A673 (cell line): ENCODE measurements around the gene CFAP46. TPM values are rescaled to one million over a fixed set of nuclear protein-coding genes. Genes with fewer than 3 reads are reported as not detected.

Experiments used
- BruUV-seq: library from RNA; stranded (reverse); fragments of 400-500 nt; replicated peaks from 2 replicates; lab custom pipeline; 2021; lab: Mats Ljungman, UMichigan
- CTCF ChIA-PET: fragments of 300-600 bp; sonication (Branson Sonifier 250); formaldehyde crosslinking; loops from one replicate; lab custom pipeline; 2022; ENCODE audit warnings: antibody characterized with exemption; lab: Charles Lee
- POLR2A ChIA-PET: fragments of 300-600 bp; sonication (Branson Sonifier 250); formaldehyde crosslinking; loops from one replicate; lab custom pipeline; 2022; ENCODE audit warnings: antibody characterized with exemption; ENCODE audit not compliant: low non-redundant PET; lab: Charles Lee
- DNase-seq: peaks from one replicate; pipeline ENCODE4 v3.0.0-alpha.2; 2015; ENCODE audit warnings: low spot score
- H3K27ac ChIP-seq: fragments of 200-600 bp; sonication (generic); 2 replicates; pipeline ENCODE4 v1.5.1; 2016; ENCODE audit warnings: mixed run types, low read depth, mild to moderate bottlenecking, mixed read lengths, antibody characterized with exemption, low read length; ENCODE audit not compliant: poor library complexity, severe bottlenecking
- H3K27me3 ChIP-seq: fragments of 200-600 bp; sonication (generic); replicated peaks from 2 replicates; pipeline ENCODE4 v1.6.1; 2017; ENCODE audit warnings: mixed run types, low read depth, mild to moderate bottlenecking, mixed read lengths, antibody characterized with exemption, low read length; ENCODE audit not compliant: insufficient read depth, poor library complexity
- H3K36me3 ChIP-seq: fragments of 200-600 bp; sonication (generic); 2 replicates; pipeline ENCODE4 v1.6.1; 2016; ENCODE audit warnings: mixed run types, mild to moderate bottlenecking, mixed read lengths, antibody characterized with exemption, low read length; ENCODE audit not compliant: insufficient read depth, poor library complexity, severe bottlenecking
- H3K4me1 ChIP-seq: fragments of 200-600 bp; sonication (generic); 2 replicates; pipeline ENCODE4 v1.6.1; 2017; ENCODE audit warnings: mixed run types, mild to moderate bottlenecking, mixed read lengths, antibody characterized with exemption, low read length; ENCODE audit not compliant: insufficient read depth, poor library complexity, severe bottlenecking
- H3K4me3 ChIP-seq: fragments of 200-600 bp; sonication (generic); 2 replicates; pipeline ENCODE4 v1.5.1; 2016; ENCODE audit warnings: low read depth, mixed run types, mild to moderate bottlenecking, mixed read lengths, low read length; ENCODE audit not compliant: poor library complexity, severe bottlenecking
- H3K9me3 ChIP-seq: fragments of 200-600 bp; sonication (generic); 2 replicates; pipeline ENCODE4 v1.6.1; 2016; ENCODE audit warnings: mixed run types, low read depth, mild to moderate bottlenecking, mixed read lengths, antibody characterized with exemption, low read length; ENCODE audit not compliant: poor library complexity, severe bottlenecking
- EZH2 ChIP-seq: fragments of 200-600 bp; sonication (generic); IDR thresholded peaks from 2 replicates; pipeline ENCODE4 v1.6.1; 2017; ENCODE audit warnings: borderline replicate concordance, low read depth, mild to moderate bottlenecking, mixed read lengths, antibody characterized with exemption, low read length; ENCODE audit not compliant: poor library complexity, severe bottlenecking
- intact Hi-C: fragments of 100-400 bp; cut with micrococcal nuclease; formaldehyde crosslinking; loops from one replicate; pipeline ENCODE4 v1.10.0; 2022; ENCODE audit not compliant: unreplicated experiment
- total RNA-seq: library from RNA; stranded (reverse); gene quantifications from 2 replicates; pipeline ENCODE4 v1.2.3, GENCODE V29; 2021
- TF ChIP-seq, protein P1 (sequence below): fragments of 300-800, 200-600 bp; sonication (generic); conservative IDR thresholded peaks from 2 replicates; pipeline ENCODE4 v1.5.1; 2017; ENCODE audit warnings: low read depth, mild to moderate bottlenecking, antibody characterized with exemption, low read length, moderate library complexity, mixed read lengths

CFAP46 gene
- total RNA-seq, 1 experiment from 2014 or later = 1.9 TPM

DNA sequence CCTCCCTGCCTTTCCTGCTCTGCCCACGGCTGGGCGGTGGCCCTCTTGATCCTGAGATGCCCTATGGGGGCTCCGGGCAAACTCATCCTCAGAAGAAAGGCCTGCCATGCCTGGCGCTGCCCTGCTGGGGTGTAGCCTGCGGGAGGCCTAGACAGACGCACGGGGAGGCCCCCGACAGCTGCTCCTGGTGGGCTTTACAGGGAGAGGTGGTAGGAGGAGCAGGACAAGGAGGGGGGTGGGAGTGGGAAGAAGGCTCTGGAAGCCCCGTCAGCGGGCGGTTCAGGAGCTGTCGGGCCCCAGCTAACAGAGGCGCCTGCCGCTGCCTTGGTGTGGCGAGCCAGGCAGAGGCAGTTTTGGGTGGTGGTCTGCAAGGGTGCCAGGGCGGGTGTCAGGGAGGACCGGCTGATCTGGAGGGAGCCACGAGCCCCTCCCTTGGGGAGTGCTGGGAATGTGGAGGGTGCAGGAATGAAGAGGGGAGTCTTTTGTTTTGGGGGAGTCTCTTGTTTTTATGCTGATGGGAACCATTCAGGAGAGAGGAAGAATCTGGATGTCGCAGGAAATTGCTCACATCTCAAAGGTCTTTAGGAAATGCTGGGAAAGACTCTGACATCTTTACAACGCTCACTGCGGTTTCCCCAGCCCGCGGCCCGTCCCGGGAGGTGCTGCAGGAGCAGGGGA, 63.5 kb downstream of the CFAP46 start:
- peaks cover 57% of the 10 kb centered on the region for H3K27me3 ChIP-seq
- H3K4me1 ChIP-seq = no peaks in the 10 kb centered on the region
- no peaks in the 10 kb centered on the region for H3K36me3 ChIP-seq
- CTCF ChIA-PET = no interaction called here
- no peaks in the 10 kb centered on the region for H3K9me3 ChIP-seq
- POLR2A ChIA-PET = no interaction called here
- no TSS peak for BruUV-seq
- H3K27ac ChIP-seq = no peak overlapping the region
- no peak overlapping the region for H3K4me3 ChIP-seq
- intact Hi-C loops = no loop called here
- peak; percentile 50 for TF ChIP-seq EZH2
- TF ChIP-seq, protein P1, sequence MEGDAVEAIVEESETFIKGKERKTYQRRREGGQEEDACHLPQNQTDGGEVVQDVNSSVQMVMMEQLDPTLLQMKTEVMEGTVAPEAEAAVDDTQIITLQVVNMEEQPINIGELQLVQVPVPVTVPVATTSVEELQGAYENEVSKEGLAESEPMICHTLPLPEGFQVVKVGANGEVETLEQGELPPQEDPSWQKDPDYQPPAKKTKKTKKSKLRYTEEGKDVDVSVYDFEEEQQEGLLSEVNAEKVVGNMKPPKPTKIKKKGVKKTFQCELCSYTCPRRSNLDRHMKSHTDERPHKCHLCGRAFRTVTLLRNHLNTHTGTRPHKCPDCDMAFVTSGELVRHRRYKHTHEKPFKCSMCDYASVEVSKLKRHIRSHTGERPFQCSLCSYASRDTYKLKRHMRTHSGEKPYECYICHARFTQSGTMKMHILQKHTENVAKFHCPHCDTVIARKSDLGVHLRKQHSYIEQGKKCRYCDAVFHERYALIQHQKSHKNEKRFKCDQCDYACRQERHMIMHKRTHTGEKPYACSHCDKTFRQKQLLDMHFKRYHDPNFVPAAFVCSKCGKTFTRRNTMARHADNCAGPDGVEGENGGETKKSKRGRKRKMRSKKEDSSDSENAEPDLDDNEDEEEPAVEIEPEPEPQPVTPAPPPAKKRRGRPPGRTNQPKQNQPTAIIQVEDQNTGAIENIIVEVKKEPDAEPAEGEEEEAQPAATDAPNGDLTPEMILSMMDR = no peak
- no peak for DNase-seq

DNA sequence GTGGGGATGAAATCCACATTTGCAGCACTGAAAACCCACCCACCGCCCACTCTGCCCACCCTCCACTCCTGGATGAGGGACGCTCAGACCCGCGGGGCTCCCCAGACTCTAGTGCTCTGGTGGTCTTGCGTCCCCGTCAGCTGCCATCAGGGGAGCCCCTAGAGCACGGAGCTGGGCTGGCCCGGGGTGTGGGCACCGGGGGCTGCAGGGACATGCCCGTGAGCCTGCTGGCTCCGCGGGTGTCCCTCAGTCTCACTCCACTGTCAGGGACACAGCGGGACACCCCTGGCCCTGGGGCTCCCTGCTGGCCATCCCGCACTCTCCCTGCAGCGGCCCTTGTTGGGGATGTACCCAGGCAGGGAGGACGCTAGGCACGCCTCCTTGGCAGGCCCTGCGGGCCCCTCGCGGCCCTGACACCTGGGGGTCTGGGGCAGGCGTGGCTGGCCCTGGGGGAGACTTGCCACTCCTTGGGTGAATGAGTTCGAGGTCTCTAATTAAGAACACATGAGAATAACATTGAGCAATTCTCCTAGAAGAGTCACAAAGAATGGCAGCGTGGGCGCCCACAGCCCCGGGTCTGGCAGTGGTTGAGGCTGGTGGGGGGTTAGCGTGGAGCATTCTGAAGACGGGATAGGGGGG, 64.2 kb downstream of the CFAP46 start:
- no peak overlapping the region for H3K27ac ChIP-seq
- TF ChIP-seq, protein P1 = no peak
- no peak for TF ChIP-seq EZH2
- H3K4me1 ChIP-seq = no peaks in the 10 kb centered on the region
- peaks cover 55% of the 10 kb centered on the region for H3K27me3 ChIP-seq
- no peaks in the 10 kb centered on the region for H3K9me3 ChIP-seq
- ChIA-PET POLR2A (no interaction called here), CTCF (no interaction called here)
- no peak overlapping the region for H3K4me3 ChIP-seq
- BruUV-seq = no TSS peak
- no peaks in the 10 kb centered on the region for H3K36me3 ChIP-seq
- no peak for DNase-seq
- intact Hi-C loops = no loop called here

DNA sequence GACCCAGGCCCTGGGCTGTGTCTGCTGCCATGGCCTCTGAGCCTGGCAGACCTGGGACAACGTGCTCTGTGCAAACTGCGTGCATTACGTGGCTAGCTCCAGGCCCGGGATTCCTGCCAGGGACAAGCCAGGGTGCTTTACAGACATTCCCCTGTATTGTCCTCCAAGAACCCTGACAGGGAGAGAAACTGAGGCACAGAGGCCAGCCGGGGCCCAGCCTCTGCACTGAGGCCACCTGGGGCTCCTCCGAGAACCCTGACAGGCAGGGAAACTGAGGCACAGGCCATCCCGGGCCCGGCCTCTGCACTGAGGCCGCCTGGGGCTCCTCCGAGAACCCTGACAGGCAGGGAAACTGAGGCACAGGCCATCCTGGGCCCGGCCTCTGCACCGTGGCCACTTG, 64.9 kb downstream of the CFAP46 start:
- POLR2A ChIA-PET = no interaction called here

More for the DNA sequence above, 64.9 kb downstream of the CFAP46 start:
- CTCF ChIA-PET = no interaction called here
- Histone ChIP-seq H3K4me3 (no peak overlapping the region), H3K27ac (no peak overlapping the region), H3K9me3 (no peaks in the 10 kb centered on the region), H3K27me3 (peaks cover 49% of the 10 kb centered on the region), H3K36me3 (no peaks in the 10 kb centered on the region), H3K4me1 (no peaks in the 10 kb centered on the region)
- DNase-seq = no peak
- no TSS peak for BruUV-seq
- TF ChIP-seq, protein P1 = no peak
- no peak for TF ChIP-seq EZH2
- intact Hi-C loops = no loop called here
